Hepatocyte (in vitro differentiated cells): ENCODE results near the gene MYBPC2. TPM values are rescaled to one million over a fixed set of nuclear protein-coding genes. Genes with fewer than 3 reads are reported as not detected.

Experiments
- DNase-seq: peaks from one replicate; pipeline ENCODE4 v3.0.0-alpha.2; 2016; ENCODE audit warnings: low spot score
- H2AFZ ChIP-seq: fragments of 200-600 bp; sonication (generic); 2 replicates; pipeline ENCODE4 v1.6.0; 2016; ENCODE audit warnings: antibody characterized with exemption, mild to moderate bottlenecking
- H3K27ac ChIP-seq: fragments of 200-600 bp; sonication (generic); 2 replicates; pipeline ENCODE4 v1.5.1; 2016; ENCODE audit warnings: mild to moderate bottlenecking
- H3K27me3 ChIP-seq: fragments of 200-600 bp; sonication (generic); 2 replicates; pipeline ENCODE4 v1.6.1; 2016
- H3K36me3 ChIP-seq: fragments of 200-600 bp; sonication (generic); replicated peaks from 2 replicates; pipeline ENCODE4 v1.5.1; 2016; ENCODE audit warnings: low read depth; ENCODE audit not compliant: insufficient read depth
- H3K4me1 ChIP-seq: fragments of 200-600 bp; sonication (generic); 2 replicates; pipeline ENCODE4 v1.5.1; 2016; ENCODE audit warnings: mild to moderate bottlenecking, moderate library complexity; ENCODE audit not compliant: insufficient read depth
- H3K4me2 ChIP-seq: fragments of 200-600 bp; sonication (generic); 2 replicates; pipeline ENCODE4 v1.6.0; 2016
- H3K4me3 ChIP-seq: fragments of 200-600 bp; sonication (generic); 2 replicates; pipeline ENCODE4 v1.5.1; 2016; ENCODE audit warnings: mild to moderate bottlenecking
- H3K79me2 ChIP-seq: fragments of 200-600 bp; sonication (generic); 2 replicates; pipeline ENCODE4 v1.6.0; 2017; ENCODE audit warnings: mild to moderate bottlenecking
- H3K9me2 ChIP-seq: fragments of 200-600 bp; sonication (generic); replicated peaks from 2 replicates; pipeline ENCODE4 v1.6.0; 2017; ENCODE audit warnings: mild to moderate bottlenecking; ENCODE audit not compliant: insufficient read depth
- H3K9me3 ChIP-seq: fragments of 200-600 bp; sonication (generic); 2 replicates; pipeline ENCODE4 v1.5.1; 2016; ENCODE audit warnings: low read depth, mild to moderate bottlenecking
- H4K20me1 ChIP-seq: fragments of 200-600 bp; sonication (generic); 2 replicates; pipeline ENCODE4 v1.6.0; 2016; ENCODE audit warnings: mild to moderate bottlenecking; ENCODE audit not compliant: insufficient read depth, poor library complexity, severe bottlenecking
- EZH2 ChIP-seq: fragments of 200-600 bp; sonication (generic); IDR thresholded peaks from 2 replicates; pipeline ENCODE4 v1.6.1; 2016; ENCODE audit warnings: antibody characterized with exemption, mild to moderate bottlenecking, borderline replicate concordance
- EZH2phosphoT487 ChIP-seq: fragments of 200-600 bp; sonication (generic); IDR thresholded peaks from one replicate; pipeline ENCODE4 v1.6.1; 2018; ENCODE audit warnings: antibody characterized with exemption, mild to moderate bottlenecking, low read depth, moderate library complexity; ENCODE audit not compliant: unreplicated experiment, severe bottlenecking
- WGBS: methylation state at CpG from one replicate; pipeline ENCODE4 v1.1.6; 2016; ENCODE audit warnings: low lambda C conversion rate; ENCODE audit errors: missing lambda C conversion rate; 5-methylcytosine and 5-hydroxymethylcytosine counted together
- polyA plus RNA-seq: library from polyadenylated mRNA; unstranded; fragments of >200 nt; fragmentation: Nextera tagmentation; extraction: Ambion mirVana; gene quantifications from 2 replicates; pipeline ENCODE4 v1.2.1, GENCODE V29; 2016
- total RNA-seq: library from RNA; depleted of rRNA; stranded (reverse); fragments of >200 nt; gene quantifications from 2 replicates; pipeline ENCODE4 v1.2.3, GENCODE V29; 2014
- TF ChIP-seq, protein P1 (sequence below): fragments of 200-600 bp; sonication (generic); IDR thresholded peaks from 2 replicates; pipeline ENCODE4 v1.5.1; 2016; ENCODE audit warnings: antibody characterized with exemption, mild to moderate bottlenecking; ENCODE audit not compliant: poor library complexity

MYBPC2 gene
- total and polyA plus RNA-seq, 2 experiments from 2014 or later: 0.07 TPM; not detected in 1

DNA sequence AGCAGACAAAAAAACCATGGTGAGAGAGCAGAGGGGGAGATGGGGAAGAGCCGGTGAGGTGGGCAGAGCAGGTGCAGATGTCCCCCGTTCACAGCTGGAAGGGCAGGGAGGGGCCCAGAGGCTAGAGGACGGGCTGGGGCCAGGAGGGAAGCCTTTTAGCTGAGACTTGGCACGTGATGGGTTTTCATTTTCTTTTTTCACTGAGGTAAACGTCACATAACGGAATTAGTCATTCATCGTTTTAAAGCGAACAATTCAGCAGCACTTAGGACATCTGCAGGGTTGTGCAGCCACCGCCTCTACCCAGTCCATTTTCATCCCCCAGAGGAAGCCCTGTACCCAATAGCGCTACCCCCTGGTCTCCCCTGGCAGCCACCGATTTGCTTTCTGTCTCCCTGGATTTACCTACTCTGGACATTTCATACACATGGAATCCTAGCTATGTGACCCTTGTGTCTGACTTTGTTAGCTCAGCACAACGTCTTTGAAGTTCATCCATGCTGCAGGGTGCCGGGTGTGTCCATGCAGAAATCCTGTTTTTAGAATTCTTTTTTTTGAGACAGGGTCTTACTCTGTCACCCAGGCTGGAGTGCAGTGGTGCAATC, 27.6 kb downstream of the MYBPC2 start:
- Histone ChIP-seq H3K4me3 (no peak overlapping the region), H3K9me3 (no peaks in the 10 kb centered on the region), H3K27ac (no peak overlapping the region), H3K27me3 (no peaks in the 10 kb centered on the region), H3K4me1 (no peaks in the 10 kb centered on the region), H2AFZ (no peak overlapping the region), H3K79me2 (no peaks in the 10 kb centered on the region), H3K4me2 (no peak overlapping the region), H3K36me3 (no peaks in the 10 kb centered on the region), H3K9me2 (no peaks in the 10 kb centered on the region), H4K20me1 (no peaks in the 10 kb centered on the region)
- TF ChIP-seq, protein P1, sequence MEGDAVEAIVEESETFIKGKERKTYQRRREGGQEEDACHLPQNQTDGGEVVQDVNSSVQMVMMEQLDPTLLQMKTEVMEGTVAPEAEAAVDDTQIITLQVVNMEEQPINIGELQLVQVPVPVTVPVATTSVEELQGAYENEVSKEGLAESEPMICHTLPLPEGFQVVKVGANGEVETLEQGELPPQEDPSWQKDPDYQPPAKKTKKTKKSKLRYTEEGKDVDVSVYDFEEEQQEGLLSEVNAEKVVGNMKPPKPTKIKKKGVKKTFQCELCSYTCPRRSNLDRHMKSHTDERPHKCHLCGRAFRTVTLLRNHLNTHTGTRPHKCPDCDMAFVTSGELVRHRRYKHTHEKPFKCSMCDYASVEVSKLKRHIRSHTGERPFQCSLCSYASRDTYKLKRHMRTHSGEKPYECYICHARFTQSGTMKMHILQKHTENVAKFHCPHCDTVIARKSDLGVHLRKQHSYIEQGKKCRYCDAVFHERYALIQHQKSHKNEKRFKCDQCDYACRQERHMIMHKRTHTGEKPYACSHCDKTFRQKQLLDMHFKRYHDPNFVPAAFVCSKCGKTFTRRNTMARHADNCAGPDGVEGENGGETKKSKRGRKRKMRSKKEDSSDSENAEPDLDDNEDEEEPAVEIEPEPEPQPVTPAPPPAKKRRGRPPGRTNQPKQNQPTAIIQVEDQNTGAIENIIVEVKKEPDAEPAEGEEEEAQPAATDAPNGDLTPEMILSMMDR: no peak
- TF ChIP-seq EZH2phosphoT487 (no peak), EZH2 (no peak)
- WGBS: 63% methylated on average over 12 of the region's 13 CpGs
- DNase-seq: no peak

DNA sequence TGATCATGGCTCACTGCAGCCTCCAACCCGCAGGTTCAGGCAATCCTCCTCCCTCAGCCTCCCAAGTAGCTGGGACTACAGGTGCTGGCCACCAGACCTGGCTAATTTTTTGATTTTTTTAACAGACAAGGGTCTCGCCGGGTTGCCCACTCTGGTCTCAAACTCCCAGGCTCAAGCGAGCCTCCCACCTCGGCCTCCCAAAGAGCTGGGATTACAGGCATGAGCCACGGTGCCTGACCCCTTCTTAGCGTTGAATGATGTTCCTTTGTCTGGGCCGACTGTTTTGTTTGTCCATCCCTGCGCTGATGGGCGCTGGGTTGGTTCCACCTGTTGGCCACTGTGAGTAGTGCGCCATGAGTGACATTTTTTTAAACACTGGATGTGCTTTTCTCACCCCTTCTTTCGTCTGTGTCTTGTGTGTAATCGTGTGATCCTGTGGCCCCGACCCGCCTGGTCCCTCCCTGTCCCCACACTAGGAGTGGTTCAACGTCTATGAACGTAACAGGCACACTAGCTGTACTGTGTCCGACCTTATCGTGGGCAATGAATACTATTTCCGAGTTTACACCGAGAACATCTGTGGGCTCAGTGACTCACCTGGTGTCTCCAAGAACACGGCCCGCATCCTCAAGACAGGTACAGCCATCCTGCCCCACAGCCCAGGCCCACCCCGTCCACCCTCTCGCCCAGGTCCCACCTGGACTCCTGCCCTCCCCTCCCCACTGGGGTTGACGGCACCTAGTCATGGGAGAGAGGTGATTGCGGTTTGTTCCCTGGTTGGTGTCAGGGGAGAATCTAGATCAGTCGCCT, 28.6 kb downstream of the MYBPC2 start:
- Histone ChIP-seq H3K4me1 (no peaks in the 10 kb centered on the region), H3K9me3 (no peaks in the 10 kb centered on the region), H3K4me2 (no peak overlapping the region), H4K20me1 (no peaks in the 10 kb centered on the region), H3K27me3 (no peaks in the 10 kb centered on the region), H3K36me3 (no peaks in the 10 kb centered on the region), H3K9me2 (no peaks in the 10 kb centered on the region), H3K79me2 (no peaks in the 10 kb centered on the region), H3K4me3 (no peak overlapping the region), H3K27ac (no peak overlapping the region), H2AFZ (peak overlapping the region; percentile 45)
- no peak for TF ChIP-seq EZH2phosphoT487
- TF ChIP-seq, protein P1: peak; percentile 82
- no peak for TF ChIP-seq EZH2
- DNase-seq: peak; percentile 76
- 36% methylated on average over 28 of the region's 28 CpGs for whole genome bisulfite sequencing

DNA sequence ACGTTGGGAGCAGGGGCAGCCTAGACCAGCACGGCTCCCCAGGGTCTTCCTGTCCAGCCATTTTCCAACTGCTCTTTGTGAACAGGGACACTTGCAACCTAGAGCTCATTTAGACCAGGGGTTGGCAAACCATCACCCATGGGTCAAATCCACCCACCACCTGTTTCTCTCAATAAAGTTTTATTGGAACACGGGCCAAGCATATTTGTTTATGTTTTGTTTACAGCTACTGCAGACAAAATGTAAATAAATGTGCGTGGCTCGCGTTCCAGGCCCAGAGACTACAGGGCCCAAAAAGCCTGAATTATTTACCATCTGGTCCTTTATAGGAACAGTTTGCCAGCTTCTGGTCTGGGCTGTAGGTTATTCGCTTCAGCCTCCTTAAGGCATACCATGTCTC, 30.3 kb downstream of the MYBPC2 start:
- Histone ChIP-seq H3K27me3 (no peaks in the 10 kb centered on the region), H3K9me3 (no peaks in the 10 kb centered on the region), H3K36me3 (no peaks in the 10 kb centered on the region), H3K9me2 (no peaks in the 10 kb centered on the region), H3K27ac (no peak overlapping the region), H3K79me2 (no peaks in the 10 kb centered on the region), H3K4me3 (no peak overlapping the region), H3K4me1 (no peaks in the 10 kb centered on the region), H4K20me1 (no peaks in the 10 kb centered on the region), H3K4me2 (no peak overlapping the region), H2AFZ (no peak overlapping the region)
- WGBS: 74% methylated on average over 7 of the region's 7 CpGs
- TF ChIP-seq, protein P1: no peak
- TF ChIP-seq EZH2phosphoT487: no peak
- TF ChIP-seq EZH2: no peak
- DNase-seq: no peak
